Breast epithelium (tissue), 4 donors: ENCODE data around the gene CNKSR3. TPM values are rescaled to one million over a fixed set of nuclear protein-coding genes. Genes with fewer than 3 reads are reported as not detected.
"Not testable (repeated sequence)": the region's sequence is repeated elsewhere in the genome, so short reads cannot be mapped to it uniquely, and the experiment has no call there.

Experiments used
- DNase-seq, 2 donors: peaks; one replicate each; pipeline ENCODE4 v3.0.0-alpha.2; 2019; ENCODE audit warnings: low spot score in 2 of 2
- H3K27ac ChIP-seq, 2 donors: fragments of 200-600 bp; sonication (generic) in 1 of 2; one replicate each; pipeline ENCODE4 v1.5.1; 2016 to 2019; ENCODE audit warnings: mild to moderate bottlenecking in 1 of 2
- H3K27me3 ChIP-seq, 2 donors: fragments of 200-600 bp; sonication (generic) in 1 of 2; one replicate each; pipeline versions ENCODE4 v1.5.1 to v1.6.0; 2017 to 2019; ENCODE audit warnings: control low read depth in 1 of 2, mild to moderate bottlenecking in 1 of 2
- H3K36me3 ChIP-seq: fragments of 200-600 bp; one replicate; pipeline ENCODE4 v1.5.1; 2019
- H3K4me1 ChIP-seq, 2 donors: fragments of 200-600 bp; sonication (generic); one replicate each; pipeline ENCODE4 v1.5.1; 2016 to 2019; ENCODE audit warnings: control low read depth in 1 of 2
- H3K4me3 ChIP-seq, 3 donors: fragments of 200-600 bp; sonication (generic); 1 replicate in 2 of 3; 2 replicates in 1 of 3; pipeline ENCODE4 v1.5.1; 2016 to 2019; ENCODE audit warnings: mild to moderate bottlenecking in 3 of 3, moderate library complexity in 2 of 3
- H3K9me3 ChIP-seq, 2 donors: fragments of 200-600 bp; sonication (generic) in 1 of 2; one replicate each; pipeline ENCODE4 v1.5.1; 2016 to 2019; ENCODE audit warnings: control low read depth in 1 of 2
- POLR2A ChIP-seq: fragments of 450-650 bp; IDR thresholded peaks from one replicate; pipeline ENCODE4 v1.6.1; 2016; ENCODE audit warnings: antibody characterized with exemption, mild to moderate bottlenecking, moderate library complexity
- POLR2AphosphoS5 ChIP-seq, 3 donors: sonication (generic); formaldehyde crosslinking; IDR thresholded peaks; one replicate each; pipeline ENCODE4 v1.6.1; 2017; ENCODE audit warnings: antibody characterized with exemption in 3 of 3
- intact Hi-C: fragments of 100-400 bp; cut with DNase I; formaldehyde crosslinking; loops from one replicate; pipeline ENCODE4 v1.15.1; 2023; ENCODE audit warnings: low total_unique reads
- total RNA-seq, 3 donors: library from RNA; depleted of rRNA; stranded (reverse); fragments of >200 nt; gene quantifications; one replicate each; pipeline ENCODE4 v1.1.0, GENCODE V29; 2016
- TF ChIP-seq, protein P1 (sequence below), 3 donors: fragments of 450-650 bp; IDR thresholded peaks; one replicate each; pipeline ENCODE4 v1.5.1; 2016 to 2017; ENCODE audit warnings: antibody characterized with exemption in 3 of 3, mild to moderate bottlenecking in 3 of 3, moderate library complexity in 3 of 3

Gene CNKSR3
- total RNA-seq, 3 donors from 2014 or later, result 2.1 to 8.6 (median 5.2) TPM

DNA sequence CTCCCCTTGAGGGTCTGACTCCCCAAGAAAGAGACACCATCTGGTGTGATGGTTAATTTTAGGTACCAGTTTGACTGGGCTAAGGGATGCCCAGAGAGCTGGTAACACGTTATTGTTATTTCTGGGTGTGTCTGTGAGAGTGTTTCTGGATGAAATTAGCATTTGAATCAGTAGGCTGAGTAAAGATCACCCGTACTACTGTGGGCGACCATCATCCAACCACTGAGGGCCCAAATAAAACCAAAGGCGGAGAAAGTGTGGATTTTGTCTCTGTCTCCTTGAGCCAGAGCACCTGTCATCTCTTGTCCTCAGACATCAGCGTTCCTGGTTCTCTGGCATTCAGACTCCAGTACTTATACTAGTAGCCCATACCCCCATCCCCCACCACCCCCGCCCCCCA lies 7.9 kb upstream of the CNKSR3 start:
- Histone ChIP-seq H3K4me1 (no peaks in the 10 kb centered on the region), H3K36me3 (no peaks in the 10 kb centered on the region), H3K27me3 (no peaks in the 10 kb centered on the region), H3K4me3 (no peak overlapping the region), H3K9me3 (no peaks in the 10 kb centered on the region), H3K27ac (no peak overlapping the region)
- TF ChIP-seq, protein P1, sequence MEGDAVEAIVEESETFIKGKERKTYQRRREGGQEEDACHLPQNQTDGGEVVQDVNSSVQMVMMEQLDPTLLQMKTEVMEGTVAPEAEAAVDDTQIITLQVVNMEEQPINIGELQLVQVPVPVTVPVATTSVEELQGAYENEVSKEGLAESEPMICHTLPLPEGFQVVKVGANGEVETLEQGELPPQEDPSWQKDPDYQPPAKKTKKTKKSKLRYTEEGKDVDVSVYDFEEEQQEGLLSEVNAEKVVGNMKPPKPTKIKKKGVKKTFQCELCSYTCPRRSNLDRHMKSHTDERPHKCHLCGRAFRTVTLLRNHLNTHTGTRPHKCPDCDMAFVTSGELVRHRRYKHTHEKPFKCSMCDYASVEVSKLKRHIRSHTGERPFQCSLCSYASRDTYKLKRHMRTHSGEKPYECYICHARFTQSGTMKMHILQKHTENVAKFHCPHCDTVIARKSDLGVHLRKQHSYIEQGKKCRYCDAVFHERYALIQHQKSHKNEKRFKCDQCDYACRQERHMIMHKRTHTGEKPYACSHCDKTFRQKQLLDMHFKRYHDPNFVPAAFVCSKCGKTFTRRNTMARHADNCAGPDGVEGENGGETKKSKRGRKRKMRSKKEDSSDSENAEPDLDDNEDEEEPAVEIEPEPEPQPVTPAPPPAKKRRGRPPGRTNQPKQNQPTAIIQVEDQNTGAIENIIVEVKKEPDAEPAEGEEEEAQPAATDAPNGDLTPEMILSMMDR (IDR thresholded peaks at IDR 0.05), result no peak
- TF ChIP-seq POLR2AphosphoS5 (IDR thresholded peaks at IDR 0.05) (no peak), POLR2A (no peak)
- intact Hi-C loops, result no loop called here
- DNase-seq, result no peak

DNA sequence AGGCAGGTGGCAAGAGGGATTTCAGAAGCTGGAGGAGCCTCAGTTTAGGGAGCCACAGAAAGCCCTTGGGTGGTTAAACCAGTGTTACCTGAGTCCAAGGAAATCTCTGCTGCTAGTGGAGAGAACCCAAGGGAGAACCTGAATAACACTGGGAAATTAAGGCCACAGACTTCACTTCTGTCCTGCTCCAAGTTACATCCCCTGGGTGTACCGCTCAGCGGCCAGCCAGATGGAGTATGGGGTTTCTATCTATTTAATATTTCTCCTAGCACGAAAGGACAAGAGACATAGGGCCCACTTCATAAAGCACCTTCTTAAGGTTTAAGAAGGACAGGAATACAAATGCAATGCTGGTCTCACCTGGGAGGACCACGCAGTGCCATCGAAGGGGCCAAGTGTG lies 5.8 kb upstream of the CNKSR3 start:
- peak overlapping the region; percentile 1 to 57 (median 37) for H3K4me3 ChIP-seq
- DNase-seq, result no peak

DNA sequence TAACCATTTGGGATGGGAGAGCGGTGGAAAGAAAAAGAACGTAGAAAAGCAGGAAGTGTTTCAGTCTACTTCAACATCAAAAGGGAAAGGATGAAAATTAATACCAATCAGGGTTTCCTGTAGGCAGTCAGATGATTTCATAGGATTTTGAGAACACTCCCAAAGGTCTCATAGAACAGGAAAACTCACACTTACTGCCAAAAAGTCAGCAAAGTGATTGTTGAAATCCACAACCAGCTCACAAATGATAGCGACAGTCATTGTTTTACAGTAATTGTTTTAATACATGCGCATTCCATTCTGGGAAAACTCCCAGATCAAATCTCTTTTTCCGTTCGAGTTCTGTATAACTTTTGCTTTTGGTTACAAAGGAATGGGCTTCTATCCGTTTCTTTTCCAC lies 5.3 kb upstream of the CNKSR3 start:
- Histone ChIP-seq H3K27ac (peak overlapping the region; percentile 21 to 46), H3K36me3 (no peaks in the 10 kb centered on the region), H3K4me3 (peak overlapping the region; percentile 1 to 57 (median 37)), H3K4me1 (no peaks in the 10 kb centered on the region), H3K9me3 (no peaks in the 10 kb centered on the region), H3K27me3 (no peaks in the 10 kb centered on the region)
- no peak for DNase-seq
- no peak for TF ChIP-seq POLR2A
- intact Hi-C loops, result no loop called here

More for the DNA sequence above, 5.8 kb upstream of the CNKSR3 start:
- intact Hi-C loops, result no loop called here
- TF ChIP-seq POLR2A (no peak), POLR2AphosphoS5 (IDR thresholded peaks at IDR 0.05) (no peak)
- TF ChIP-seq, protein P1 (IDR thresholded peaks at IDR 0.05), result no peak
- Histone ChIP-seq H3K27ac (peak overlapping the region; percentile 21 to 46), H3K36me3 (no peaks in the 10 kb centered on the region), H3K4me1 (no peaks in the 10 kb centered on the region), H3K9me3 (no peaks in the 10 kb centered on the region), H3K27me3 (no peaks in the 10 kb centered on the region)

DNA sequence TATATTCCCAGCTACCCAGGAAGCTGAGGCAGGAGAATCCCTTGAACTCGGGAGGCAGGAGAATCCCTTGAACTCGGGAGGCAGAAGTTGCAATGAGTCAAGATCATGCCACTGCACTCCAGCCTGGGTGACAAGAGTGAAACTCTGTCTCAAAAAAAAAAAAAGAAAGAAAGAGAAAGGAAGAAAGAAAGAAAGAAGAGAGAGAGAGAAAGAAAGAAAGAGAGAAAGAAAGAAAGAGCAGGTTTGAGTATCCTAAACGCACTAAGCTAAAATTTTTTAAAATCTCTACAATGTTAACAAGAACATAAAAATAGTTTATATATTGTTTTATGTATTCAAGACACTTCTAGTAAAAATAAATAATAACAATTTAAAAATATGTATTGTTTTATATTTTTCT lies 4.6 kb upstream of the CNKSR3 start:
- H3K36me3 ChIP-seq, H3K4me1 ChIP-seq, H3K27ac ChIP-seq, intact Hi-C loops, H3K4me3 ChIP-seq, H3K9me3 ChIP-seq, H3K27me3 ChIP-seq, DNase-seq: not testable (repeated sequence)

DNA sequence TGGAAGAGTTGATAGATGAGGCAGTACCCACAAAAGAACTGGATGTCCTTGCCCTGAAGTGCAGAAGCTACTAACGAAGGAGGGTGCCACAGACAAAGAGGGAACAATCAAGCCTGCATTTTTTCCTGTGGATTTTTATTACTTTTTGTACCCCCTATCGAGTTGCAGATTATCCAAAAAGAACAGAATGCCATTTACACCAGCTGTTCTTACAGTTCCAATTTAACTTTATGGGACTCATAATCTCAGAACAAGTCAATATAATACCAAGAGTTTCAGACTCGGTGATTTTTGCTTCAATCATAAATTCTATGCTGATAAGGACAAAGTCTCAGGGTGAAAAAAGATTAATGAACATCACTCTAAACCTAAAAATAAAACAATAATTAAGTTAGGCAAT lies 4.0 kb upstream of the CNKSR3 start:
- intact Hi-C loops, result no loop called here
- no peak for TF ChIP-seq POLR2AphosphoS5 (IDR thresholded peaks at IDR 0.05)
- no peak for TF ChIP-seq POLR2A
- TF ChIP-seq, protein P1 (IDR thresholded peaks at IDR 0.05), result no peak
- Histone ChIP-seq H3K36me3 (no peaks in the 10 kb centered on the region), H3K27ac (no peak overlapping the region), H3K9me3 (no peaks in the 10 kb centered on the region), H3K4me3 (no peak overlapping the region), H3K27me3 (no peaks in the 10 kb centered on the region), H3K4me1 (no peaks in the 10 kb centered on the region)
- DNase-seq, result no peak

DNA sequence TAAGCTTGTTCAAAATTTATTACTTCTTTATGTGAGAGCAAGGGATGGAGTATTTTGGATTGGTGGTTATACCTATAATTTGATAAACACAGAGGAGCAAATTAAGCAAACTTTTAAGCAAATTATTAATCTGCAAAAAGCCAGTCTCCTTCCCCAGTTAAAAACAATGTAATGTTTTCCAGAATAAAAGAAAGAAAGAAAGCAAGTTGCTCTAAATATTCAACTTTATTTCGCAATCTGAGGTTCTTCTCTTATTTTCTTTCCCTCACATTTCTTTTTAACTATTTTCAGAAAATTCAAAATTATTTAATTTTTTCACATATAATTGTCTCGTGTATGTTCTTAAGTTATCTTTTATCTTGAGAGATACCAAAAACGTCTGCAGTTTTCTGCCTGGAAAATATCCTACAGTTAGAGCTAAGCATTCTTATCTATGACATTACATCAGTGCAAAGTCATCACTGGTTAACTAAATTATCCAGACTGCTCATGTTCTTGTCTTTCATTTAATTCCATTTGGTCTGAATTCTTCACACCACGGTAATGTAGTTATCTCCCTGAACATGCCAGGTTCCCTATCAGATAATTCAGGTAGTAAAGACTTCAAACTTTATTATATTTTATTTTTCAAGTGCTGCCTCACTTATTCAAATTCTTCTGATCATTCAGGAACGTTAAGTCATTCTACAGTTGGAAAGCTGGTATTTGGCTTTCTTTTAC lies 3.3 kb upstream of the CNKSR3 start:
- H3K4me1 ChIP-seq, result no peaks in the 10 kb centered on the region
- no peak overlapping the region for H3K4me3 ChIP-seq
- H3K27me3 ChIP-seq, result no peaks in the 10 kb centered on the region
- TF ChIP-seq POLR2A (no peak), POLR2AphosphoS5 (IDR thresholded peaks at IDR 0.05) (no peak)
- TF ChIP-seq, protein P1 (IDR thresholded peaks at IDR 0.05), result no peak
- H3K27ac ChIP-seq, result no peak overlapping the region
- DNase-seq, result no peak
- H3K36me3 ChIP-seq, result no peaks in the 10 kb centered on the region
- H3K9me3 ChIP-seq, result no peaks in the 10 kb centered on the region
- intact Hi-C loops, result no loop called here
